Limb (tissue), 2 donors: ENCODE data around the gene L3MBTL4.
"Not testable (repeated sequence)": the region's sequence is repeated elsewhere in the genome, so short reads cannot be mapped to it uniquely, and the experiment has no call there.

Source experiments
- DNase-seq, 2 donors: peaks; one replicate each; pipeline ENCODE4 v3.0.0-alpha.2; 2016; ENCODE audit errors: extremely low spot score in 2 of 2

Gene L3MBTL4

GRCh38 chr18:6111726-6112125, 303.0 kb downstream of the L3MBTL4 start:
- no peak for DNase-seq

GRCh38 chr18:6109743-6110142, 305.0 kb downstream of the L3MBTL4 start:
- DNase-seq = no peak

DNA sequence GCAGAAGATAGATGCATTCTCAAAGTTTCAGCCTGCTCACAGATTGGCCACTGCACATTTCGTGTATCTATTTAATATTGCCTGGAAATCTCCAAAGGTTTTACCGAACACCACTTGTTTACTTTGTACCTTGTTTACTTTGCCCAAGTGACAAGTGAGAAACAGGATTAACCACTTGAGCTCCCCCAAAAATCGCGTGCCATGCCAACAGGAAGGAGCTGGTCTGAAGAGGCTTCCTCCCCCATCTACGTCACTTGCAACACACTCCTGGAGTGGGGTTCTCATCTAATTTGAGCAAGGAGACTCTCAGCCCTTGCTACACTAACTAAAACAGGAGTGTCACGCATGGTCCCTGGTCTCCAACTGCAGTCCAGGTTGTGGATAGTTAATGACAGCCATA, 306.9 kb downstream of the L3MBTL4 start:
- DNase-seq = no peak

DNA sequence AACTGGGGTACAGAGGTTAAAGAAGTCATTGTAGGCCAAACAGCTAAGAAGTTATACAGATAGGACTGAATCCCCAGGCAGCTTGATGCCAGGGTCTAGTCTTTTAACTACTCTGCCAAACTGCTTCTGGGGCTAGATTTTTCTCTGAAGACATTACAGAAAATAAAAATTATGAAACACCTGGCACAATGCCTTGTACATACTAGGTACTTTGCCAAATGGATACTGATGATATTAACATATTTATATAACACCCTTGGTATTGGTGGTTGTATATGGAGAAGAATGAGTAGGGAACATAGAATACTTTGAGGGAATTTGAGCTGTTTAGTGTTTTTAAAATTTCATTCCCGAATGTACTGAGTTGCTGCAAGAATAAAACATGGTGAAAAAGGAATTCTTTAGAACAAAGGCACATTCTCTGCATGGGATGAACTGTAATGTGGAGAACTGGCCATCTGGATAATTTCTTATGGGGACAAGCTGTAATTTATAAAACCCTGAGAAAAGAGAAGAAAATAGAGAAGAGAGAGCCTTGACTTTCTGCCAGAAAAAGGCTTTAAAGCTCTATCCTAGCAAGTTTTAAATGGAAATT, 308.5 kb downstream of the L3MBTL4 start:
- peak in 1 of 2 donors; percentile 14 for DNase-seq

- no peak for DNase-seq
Observed at GRCh38 chr18:6103741-6104140, 311.0 kb downstream of the L3MBTL4 start.

DNA sequence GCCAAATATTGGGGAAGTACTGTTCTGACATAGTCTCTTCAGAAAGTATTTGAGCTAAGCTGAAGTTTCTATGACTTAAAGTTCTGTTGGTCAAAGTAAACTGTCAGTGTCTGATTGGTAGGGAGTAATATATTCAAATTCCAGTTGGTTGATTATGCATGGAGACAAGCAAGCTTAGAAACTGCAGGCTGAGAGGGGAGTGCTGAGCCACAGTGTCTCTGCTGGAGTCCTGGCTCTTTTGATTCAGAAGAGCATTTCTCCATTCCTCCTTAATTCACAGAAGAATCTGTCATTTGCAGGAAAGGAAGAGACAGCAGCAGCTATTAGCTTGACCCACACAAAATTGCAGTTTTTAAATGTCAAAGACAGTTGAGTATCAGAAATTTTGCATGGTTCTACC, 318.0 kb downstream of the L3MBTL4 start:
- no peak for DNase-seq

DNA sequence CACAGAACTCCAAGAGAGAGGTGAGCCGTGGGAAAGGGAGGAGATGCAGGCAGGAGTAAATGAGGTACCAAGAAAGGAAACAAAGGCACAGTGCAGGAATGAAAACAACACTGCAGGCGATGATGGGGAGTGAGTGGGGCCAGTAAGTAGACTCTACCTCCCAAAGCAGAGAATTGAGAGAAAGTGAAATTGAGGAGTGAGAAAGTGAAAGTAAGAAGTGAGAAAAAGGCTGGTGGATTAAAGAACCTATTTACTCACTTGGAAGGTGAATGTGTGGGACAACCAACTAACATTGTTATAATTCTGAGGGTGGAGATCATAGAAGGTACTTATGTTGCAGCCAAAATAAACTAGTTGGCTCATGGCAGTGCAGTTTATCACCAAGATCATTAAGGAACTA, 326.3 kb downstream of the L3MBTL4 start:
- DNase-seq = no peak

GRCh38 chr18:6086731-6087130, 328.0 kb downstream of the L3MBTL4 start:
- DNase-seq = no peak

GRCh38 chr18:6079406-6079805, 335.3 kb downstream of the L3MBTL4 start:
- DNase-seq = no peak

GRCh38 chr18:6078877-6079276, 335.8 kb downstream of the L3MBTL4 start:
- DNase-seq = no peak

DNA sequence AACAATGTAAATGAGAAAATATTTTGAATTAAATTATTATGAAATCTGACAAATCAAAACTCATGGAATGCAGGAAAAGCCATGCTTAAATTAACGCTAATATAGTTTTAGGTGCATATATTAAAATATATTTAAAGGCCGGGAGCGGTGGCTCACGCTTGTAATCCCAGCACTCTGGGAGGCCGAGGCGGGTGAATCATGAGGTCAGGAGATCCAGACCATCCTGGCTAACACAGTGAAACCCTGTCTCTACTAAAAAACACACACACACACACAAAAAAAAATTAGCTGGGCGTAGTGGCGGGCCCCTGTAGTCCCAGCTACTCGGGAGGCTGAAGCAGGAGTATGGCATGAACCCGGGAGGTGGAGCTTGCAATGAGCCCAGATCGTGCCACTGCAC, 342.3 kb downstream of the L3MBTL4 start:
- not testable (repeated sequence) for DNase-seq

DNA sequence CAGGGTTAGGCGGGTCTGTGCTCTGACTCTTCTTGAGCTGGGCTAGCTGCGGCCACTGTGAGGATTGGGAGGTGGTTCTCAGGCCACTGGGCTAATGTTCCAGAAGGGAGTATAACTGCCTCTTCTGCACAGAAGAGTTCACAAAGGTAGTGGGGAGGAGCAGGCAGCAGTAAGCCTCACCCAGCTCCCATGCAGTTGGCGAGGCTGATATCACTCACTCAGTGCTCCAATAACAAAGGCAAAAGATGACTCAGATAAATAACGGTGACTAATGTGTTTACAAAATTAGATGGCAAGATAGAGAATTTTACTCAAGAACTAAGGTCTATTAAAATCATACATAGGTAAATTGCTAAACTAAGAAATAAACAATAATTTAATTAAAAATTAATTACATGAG, 345.2 kb downstream of the L3MBTL4 start:
- no peak for DNase-seq

DNA sequence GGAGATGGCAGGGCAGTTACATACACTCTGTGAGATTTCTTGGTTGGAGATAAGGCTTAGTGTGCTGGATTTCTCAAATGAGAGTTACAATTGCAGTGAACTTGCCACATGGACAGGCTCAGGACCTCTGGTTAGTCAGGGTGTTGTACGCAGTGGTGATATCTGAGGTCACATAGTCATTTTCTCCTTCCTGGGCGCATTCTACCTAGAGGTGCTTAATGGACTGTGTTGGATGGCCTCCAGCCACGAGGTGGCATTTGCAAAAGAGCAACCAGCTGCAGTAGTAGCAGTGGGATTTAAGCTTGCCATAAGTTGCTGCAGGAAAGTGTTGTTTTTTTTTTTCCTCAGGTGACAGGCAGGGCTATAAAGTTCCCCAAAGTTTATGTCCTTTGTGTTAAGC, 345.6 kb downstream of the L3MBTL4 start:
- DNase-seq = no peak

DNA sequence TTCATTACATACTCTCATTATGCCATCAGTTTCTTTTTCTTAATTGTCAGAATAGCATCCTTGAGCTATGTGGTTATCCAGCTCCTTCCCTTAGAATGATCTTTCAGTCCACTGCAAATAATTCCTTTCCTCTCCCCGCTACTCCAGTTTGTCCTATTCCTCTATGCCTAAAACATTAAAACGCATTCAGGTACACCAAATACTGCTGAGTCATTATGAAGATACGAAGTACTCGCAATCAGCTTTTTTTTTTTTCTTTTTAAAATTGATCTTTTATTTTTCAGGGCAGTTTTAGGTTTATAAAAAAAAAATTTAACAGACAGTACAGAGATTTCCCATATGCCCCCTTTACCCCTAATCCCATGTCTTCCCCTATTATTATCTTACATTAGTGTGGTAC, 354.6 kb downstream of the L3MBTL4 start:
- DNase-seq = no peak

- no peak for DNase-seq
Observed at GRCh38 chr18:6059551-6059950, 355.2 kb downstream of the L3MBTL4 start.

DNA sequence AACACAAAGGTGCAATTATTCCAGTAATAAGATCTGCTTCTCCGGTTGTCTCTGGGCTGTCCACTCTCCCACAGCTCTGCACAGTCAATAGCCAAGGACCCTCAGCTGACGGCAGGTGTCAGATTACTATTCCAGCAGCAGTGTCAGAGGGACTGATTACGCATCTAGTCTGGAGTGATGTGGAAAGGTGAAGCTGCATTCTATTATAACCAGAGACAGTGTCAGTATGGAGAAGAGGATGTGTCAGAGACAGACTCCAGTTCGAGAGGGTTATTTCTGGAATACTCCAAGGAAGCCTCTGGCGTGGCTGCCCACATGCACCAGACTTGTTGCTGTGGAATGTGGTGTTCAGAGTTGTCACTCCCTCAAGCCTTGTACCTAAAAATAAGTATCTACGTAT, 355.8 kb downstream of the L3MBTL4 start:
- peak; percentile 36 to 48 for DNase-seq

DNA sequence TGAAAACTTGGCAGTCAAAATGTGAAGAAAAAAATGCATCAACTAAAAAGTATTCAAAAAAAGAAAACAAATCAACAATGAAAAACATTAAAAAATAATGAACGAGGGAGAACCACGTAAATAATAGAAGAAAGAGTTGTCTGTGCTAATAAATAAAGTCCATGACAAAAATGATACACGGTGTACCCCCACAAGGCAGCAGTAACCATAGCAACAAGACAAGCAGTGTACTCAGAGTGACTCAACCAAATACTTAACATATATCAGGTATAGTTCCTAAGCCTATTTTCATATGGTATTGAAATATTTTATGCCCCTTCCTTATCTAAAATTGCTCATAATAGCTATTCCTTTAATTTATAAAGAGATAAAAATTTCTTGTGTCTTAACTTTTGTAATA, 357.1 kb downstream of the L3MBTL4 start:
- no peak for DNase-seq

GRCh38 chr18:6056171-6056910, 358.4 kb downstream of the L3MBTL4 start:
- DNase-seq = no peak

- DNase-seq = no peak
Observed at GRCh38 chr18:6055711-6056110, 359.0 kb downstream of the L3MBTL4 start.

GRCh38 chr18:6054256-6054842, 360.4 kb downstream of the L3MBTL4 start:
- DNase-seq = no peak

DNA sequence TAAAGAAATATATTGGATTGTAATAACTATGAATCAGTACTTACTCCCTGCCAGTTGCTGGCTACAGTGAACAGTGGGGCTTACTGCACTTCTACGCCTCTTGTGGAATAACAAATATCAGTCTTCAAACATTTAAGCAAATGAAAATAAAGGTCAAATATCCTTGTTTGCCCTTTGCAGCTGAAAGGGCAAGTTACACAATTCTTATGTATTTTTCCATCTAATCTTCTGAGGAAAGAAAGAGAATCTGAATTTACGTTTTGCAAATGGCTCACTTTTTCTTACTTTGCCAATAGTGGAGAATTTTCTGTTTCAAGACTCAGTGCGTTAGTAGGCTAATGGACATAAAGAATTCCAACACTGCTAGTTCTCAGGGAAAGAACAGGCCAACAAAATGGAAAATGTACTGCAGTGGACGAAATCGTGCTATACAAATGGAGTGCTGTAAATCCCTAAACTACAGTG, 362.2 kb downstream of the L3MBTL4 start:
- DNase-seq = no peak

DNA sequence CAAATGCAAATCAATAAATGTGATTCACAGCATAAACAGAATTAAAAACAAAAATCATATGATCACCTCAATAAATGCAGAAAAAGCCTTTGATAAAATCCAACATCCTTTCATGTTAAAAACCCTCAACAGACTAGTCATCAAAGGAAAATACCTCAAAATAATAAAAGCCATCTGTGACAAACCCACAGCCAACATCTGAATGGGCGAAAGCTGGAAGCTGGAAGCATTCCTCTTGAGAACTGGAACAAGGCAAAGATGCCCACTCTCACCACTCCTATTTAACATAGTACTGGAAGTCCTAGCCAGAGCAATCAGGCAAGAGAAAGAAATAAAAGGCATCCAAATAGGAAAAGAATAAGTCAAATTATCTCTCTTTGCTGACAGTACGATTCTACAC, 367.1 kb downstream of the L3MBTL4 start:
- DNase-seq = not testable (repeated sequence)

- no peak for DNase-seq
Observed at GRCh38 chr18:6044773-6045172, 369.9 kb downstream of the L3MBTL4 start.
